BJ (cell line): Measurements from ENCODE around the gene MAPK6. TPM values are rescaled to one million over a fixed set of nuclear protein-coding genes. Genes with fewer than 3 reads are reported as not detected.
"Not testable (repeated sequence)": the region's sequence is repeated elsewhere in the genome, so short reads cannot be mapped to it uniquely, and the experiment has no call there.

Source experiments
- CTCF ChIA-PET: fragments of 350-600 bp; formaldehyde crosslinking; extraction: SDS; loops from one replicate; lab custom pipeline; 2021; ENCODE audit warnings: antibody characterized with exemption, inconsistent platforms; lab: Yijun Ruan, JAX
- POLR2A ChIA-PET: fragments of 300-600 bp; sonication (Branson Sonifier 250); formaldehyde crosslinking; extraction: SDS; loops from one replicate; lab custom pipeline; 2021; ENCODE audit warnings: antibody characterized with exemption; lab: Charles Lee
- DNase-seq: peaks from one replicate; pipeline ENCODE4 v3.0.0-alpha.2; 2011; ENCODE audit warnings: low read depth
- H3K27me3 ChIP-seq: 2 replicates; pipeline ENCODE4 v1.6.0; 2011; ENCODE audit warnings: low read length; ENCODE audit not compliant: control insufficient read depth, insufficient read depth
- H3K36me3 ChIP-seq: 2 replicates; pipeline ENCODE4 v1.5.1; 2011; ENCODE audit warnings: low read length; ENCODE audit not compliant: control insufficient read depth, insufficient read depth
- H3K4me3 ChIP-seq: 2 replicates; pipeline ENCODE4 v1.5.1; 2011; ENCODE audit warnings: low read depth, mild to moderate bottlenecking, control low read depth, low read length
- polyA plus RNA-seq: library from polyadenylated mRNA; depleted of rRNA; stranded (reverse); fragments of >200 nt; gene quantifications from 2 replicates; pipeline ENCODE4 v1.2.3, GENCODE V29; 2011
- TF ChIP-seq, protein P1 (sequence below): IDR thresholded peaks from 2 replicates; pipeline ENCODE4 v1.5.1; 2011; ENCODE audit warnings: low read depth, mild to moderate bottlenecking, control low read depth, inconsistent platforms, low read length, moderate library complexity; ENCODE audit not compliant: insufficient read depth

The MAPK6 gene
- polyA plus RNA-seq, 1 experiment, result 21.2 TPM

DNA sequence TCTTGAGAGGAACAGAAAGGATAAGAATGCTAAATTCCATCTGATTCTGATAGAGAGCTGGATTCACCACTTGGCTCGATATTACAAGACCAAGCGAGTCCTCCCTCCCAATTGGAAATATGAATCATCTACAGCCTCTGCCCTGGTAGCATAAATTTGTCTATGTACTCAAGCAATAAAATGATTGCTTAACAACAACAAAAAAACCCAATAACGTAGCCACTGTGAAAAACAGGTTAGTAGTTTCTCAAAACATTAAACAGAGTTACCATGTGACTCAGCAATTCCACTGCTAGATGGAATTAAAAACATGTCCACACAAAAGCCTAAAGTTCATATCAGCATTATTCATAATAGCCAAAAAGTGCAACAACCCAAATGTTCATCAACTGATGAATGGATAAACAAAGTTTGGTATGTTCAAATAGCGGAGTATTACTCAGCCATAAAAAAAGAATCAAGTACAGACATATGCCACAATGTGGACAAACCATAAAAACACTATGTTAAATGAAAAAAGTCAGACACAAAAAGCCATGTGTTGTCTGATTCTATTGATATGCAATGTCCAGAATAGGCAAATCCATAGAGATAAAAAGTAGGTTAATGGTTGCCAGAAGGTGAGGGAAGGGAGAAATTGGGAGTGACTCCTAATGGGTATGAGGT is 76.7 kb downstream of the MAPK6 start:
- Histone ChIP-seq H3K4me3 (no peak overlapping the region), H3K27me3 (no peaks in the 10 kb centered on the region), H3K36me3 (no peaks in the 10 kb centered on the region)
- ChIA-PET POLR2A (interaction anchor here (0.7 kb wide), 1 partner anchor 145 kb away, joined by 3 read pairs; no protein-coding TSS in a partner anchor), CTCF (no interaction called here)
- TF ChIP-seq, protein P1, sequence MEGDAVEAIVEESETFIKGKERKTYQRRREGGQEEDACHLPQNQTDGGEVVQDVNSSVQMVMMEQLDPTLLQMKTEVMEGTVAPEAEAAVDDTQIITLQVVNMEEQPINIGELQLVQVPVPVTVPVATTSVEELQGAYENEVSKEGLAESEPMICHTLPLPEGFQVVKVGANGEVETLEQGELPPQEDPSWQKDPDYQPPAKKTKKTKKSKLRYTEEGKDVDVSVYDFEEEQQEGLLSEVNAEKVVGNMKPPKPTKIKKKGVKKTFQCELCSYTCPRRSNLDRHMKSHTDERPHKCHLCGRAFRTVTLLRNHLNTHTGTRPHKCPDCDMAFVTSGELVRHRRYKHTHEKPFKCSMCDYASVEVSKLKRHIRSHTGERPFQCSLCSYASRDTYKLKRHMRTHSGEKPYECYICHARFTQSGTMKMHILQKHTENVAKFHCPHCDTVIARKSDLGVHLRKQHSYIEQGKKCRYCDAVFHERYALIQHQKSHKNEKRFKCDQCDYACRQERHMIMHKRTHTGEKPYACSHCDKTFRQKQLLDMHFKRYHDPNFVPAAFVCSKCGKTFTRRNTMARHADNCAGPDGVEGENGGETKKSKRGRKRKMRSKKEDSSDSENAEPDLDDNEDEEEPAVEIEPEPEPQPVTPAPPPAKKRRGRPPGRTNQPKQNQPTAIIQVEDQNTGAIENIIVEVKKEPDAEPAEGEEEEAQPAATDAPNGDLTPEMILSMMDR, result no peak
- DNase-seq, result peak; percentile 98

DNA sequence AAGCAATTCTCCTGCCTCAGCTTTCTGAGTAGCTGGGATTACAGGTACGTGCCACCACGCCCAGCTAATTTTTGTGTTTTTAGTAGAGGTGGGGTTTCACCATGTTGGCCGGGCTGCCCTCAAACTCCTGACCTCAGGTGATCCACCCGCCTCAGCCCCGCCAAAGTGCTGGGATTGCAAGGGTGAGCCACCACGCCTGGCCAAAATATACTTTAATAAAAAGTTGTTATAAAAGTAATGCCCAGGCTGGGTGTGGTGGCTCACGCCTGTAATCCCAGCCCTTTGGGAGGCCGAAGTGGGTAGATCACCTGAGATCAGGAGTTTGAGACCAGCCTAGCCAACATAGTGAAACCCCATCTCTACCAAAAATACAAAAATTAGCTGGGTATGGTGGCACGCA is 77.5 kb downstream of the MAPK6 start:
- H3K36me3 ChIP-seq, CTCF ChIA-PET, H3K27me3 ChIP-seq, H3K4me3 ChIP-seq, POLR2A ChIA-PET, DNase-seq: not testable (repeated sequence)

DNA sequence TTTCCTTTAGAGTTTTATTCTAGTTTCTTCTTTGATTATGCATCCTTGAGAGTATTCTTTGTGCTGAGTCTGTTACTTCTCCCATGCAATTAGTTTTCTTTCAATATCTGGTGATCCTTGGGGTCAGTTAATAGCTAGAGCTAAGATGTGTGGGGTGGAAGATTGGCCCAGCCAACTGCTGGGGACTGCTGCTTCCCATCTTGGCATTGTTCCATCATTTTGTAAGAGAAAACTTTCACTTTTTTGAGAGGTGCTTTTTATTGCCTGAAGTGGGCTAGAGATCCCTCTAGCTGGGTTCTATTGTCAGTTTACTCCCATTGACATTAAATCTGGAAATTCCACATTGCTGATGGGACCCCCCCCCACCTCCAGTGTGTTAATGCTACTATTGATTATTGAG is 78.2 kb downstream of the MAPK6 start:
- DNase-seq, result no peak
- Histone ChIP-seq H3K27me3 (no peaks in the 10 kb centered on the region), H3K36me3 (no peaks in the 10 kb centered on the region), H3K4me3 (no peak overlapping the region)
- TF ChIP-seq, protein P1, result no peak
- CTCF ChIA-PET, result interaction anchor here (1.0 to 1.1 kb wide), 2 partner anchors 9 to 44 kb away, joined by 3 read pairs; no protein-coding TSS in a partner anchor
- POLR2A ChIA-PET, result no interaction called here

DNA sequence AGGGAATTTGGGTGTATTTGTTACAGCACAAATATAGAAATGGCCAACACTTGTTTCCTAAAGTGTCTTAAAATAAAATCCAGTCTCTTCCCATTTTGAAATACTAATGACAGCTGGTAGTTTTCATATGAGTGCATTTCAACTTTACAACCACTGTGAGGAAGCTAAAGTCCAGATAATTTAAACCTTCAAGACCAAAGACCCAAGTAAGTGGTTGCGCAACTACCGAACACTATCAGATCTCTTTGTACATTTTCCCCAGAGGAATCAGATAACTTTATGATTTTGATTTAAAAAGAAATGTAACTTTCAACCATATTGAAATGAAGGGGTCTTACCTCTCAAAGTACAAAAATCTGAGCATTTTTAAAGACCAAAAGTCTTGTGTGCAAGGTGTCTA is 79.3 kb downstream of the MAPK6 start:
- Histone ChIP-seq H3K36me3 (no peaks in the 10 kb centered on the region), H3K4me3 (no peak overlapping the region), H3K27me3 (no peaks in the 10 kb centered on the region)
- TF ChIP-seq, protein P1, result no peak
- no peak for DNase-seq
- CTCF ChIA-PET, result interaction anchor here (1.1 kb wide), 1 partner anchor 8 kb away, joined by 3 read pairs; no protein-coding TSS in a partner anchor
- POLR2A ChIA-PET, result no interaction called here

DNA sequence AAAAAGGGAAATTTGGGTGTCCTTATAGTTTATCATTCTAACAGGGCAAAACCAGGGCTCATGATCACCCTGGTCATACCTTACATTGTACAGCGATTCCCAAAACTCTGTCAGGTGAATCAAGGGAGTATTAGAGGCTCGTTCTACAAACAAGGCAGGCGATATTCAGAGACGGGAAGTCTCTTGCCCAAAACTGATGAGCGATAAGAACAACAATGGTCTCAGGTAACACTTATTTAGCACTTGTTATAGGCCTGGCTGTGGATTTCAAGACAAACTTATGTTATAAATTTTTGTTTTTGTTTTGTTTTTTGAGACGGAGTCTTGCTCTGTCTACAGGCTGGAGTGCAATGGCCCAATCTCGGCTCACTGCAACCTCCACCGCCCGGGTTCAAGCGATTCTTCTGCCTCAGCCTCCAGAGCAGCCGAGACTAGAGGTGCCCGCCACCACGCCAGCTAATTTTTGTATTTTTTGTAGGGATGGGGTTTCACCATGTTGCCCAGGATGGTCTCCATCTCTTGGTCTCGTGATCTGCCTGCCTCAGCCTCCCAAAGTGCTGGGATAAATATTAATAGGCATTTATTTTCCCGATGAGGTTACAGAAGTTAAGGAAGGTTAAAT is 80.7 kb downstream of the MAPK6 start:
- Histone ChIP-seq H3K4me3 (no peak overlapping the region), H3K27me3 (no peaks in the 10 kb centered on the region), H3K36me3 (no peaks in the 10 kb centered on the region)
- no peak for DNase-seq
- POLR2A ChIA-PET, result no interaction called here
- TF ChIP-seq, protein P1, result no peak
- CTCF ChIA-PET, result interaction anchor here (0.5 to 1.0 kb wide), 4 partner anchors 21 to 162 kb away, joined by 3 to 4 read pairs (median 4); no protein-coding TSS in a partner anchor
